K562 (cell line): Measurements from ENCODE around the gene PFKP. TPM values are rescaled to one million over a fixed set of nuclear protein-coding genes. Genes with fewer than 3 reads are reported as not detected.
A peak's percentile ranks its signal among the peaks of the same experiment; 100 is the strongest.

Source experiments
- ARNT ChIP-seq, 2 experiments: fragments of 450-650 bp; IDR thresholded peaks; 2 replicates each; pipeline ENCODE4 v1.6.1; 2016; ENCODE audit warnings: mild to moderate bottlenecking in 1 of 2
- BRF2 ChIP-seq: IDR thresholded peaks from 3 replicates; pipeline ENCODE4 v1.6.1; 2011; ENCODE audit warnings: borderline replicate concordance, mild to moderate bottlenecking; ENCODE audit not compliant: insufficient read length, insufficient read depth
- CBFB ChIP-seq: sonication (generic); formaldehyde crosslinking; IDR thresholded peaks from 2 replicates; pipeline ENCODE4 v1.4.0; 2020; ENCODE audit warnings: mild to moderate bottlenecking, missing genetic modification reagents
- GABPB1 ChIP-seq: sonication (generic); formaldehyde crosslinking; IDR thresholded peaks from 2 replicates; pipeline ENCODE4 v1.8.0; 2022; ENCODE audit warnings: mild to moderate bottlenecking, missing genetic modification reagents
- ILF3 ChIP-seq: fragments of 450-650 bp; IDR thresholded peaks from 2 replicates; pipeline ENCODE4 v1.6.1; 2018; ENCODE audit warnings: antibody characterized with exemption, mild to moderate bottlenecking, moderate library complexity, borderline replicate concordance
- MGA ChIP-seq: fragments of 450-650 bp; IDR thresholded peaks from 2 replicates; pipeline ENCODE4 v1.6.1; 2016; ENCODE audit warnings: mild to moderate bottlenecking, moderate library complexity
- NFIX ChIP-seq: fragments of 250-450 bp; sonication (Bioruptor Pico); IDR thresholded peaks from 2 replicates; pipeline ENCODE4 v1.4.0; 2020; ENCODE audit warnings: low read depth, mild to moderate bottlenecking, moderate library complexity
- POLR2G ChIP-seq: fragments of 200-400 bp; formaldehyde crosslinking; IDR thresholded peaks from 2 replicates; pipeline ENCODE4 v1.6.1; 2017; ENCODE audit warnings: low read depth, mild to moderate bottlenecking, antibody characterized with exemption, low read length, moderate library complexity
- SOX6 ChIP-seq: fragments of 450-650 bp; IDR thresholded peaks from 2 replicates; pipeline ENCODE4 v1.6.1; 2014; ENCODE audit warnings: mild to moderate bottlenecking
- STAG1 ChIP-seq: sonication (generic); formaldehyde crosslinking; IDR thresholded peaks from 2 replicates; pipeline ENCODE4 v1.5.0; 2020; ENCODE audit warnings: missing genetic modification reagents, borderline replicate concordance
- TGIF2 ChIP-seq: sonication (generic); formaldehyde crosslinking; IDR thresholded peaks from 2 replicates; pipeline ENCODE4 v1.8.1; 2022; ENCODE audit warnings: mild to moderate bottlenecking, missing genetic modification reagents, moderate library complexity
- WHSC1 ChIP-seq: IDR thresholded peaks from one replicate; pipeline ENCODE4 v1.6.1; 2012; ENCODE audit warnings: low read length, control low read depth, inconsistent platforms
- XRCC4 ChIP-seq: IDR thresholded peaks from one replicate; pipeline ENCODE4 v1.6.1; 2011; ENCODE audit not compliant: insufficient read depth, insufficient read length; ENCODE audit errors: extremely low read depth
- ZC3H11A ChIP-seq: IDR thresholded peaks from 2 replicates; pipeline ENCODE4 v1.6.1; 2012; ENCODE audit warnings: low read depth, low read length, improper control_type of control experiment
- ZNF354B ChIP-seq: fragments of 250-450 bp; sonication (Bioruptor Pico); IDR thresholded peaks from 2 replicates; pipeline ENCODE4 v1.4.0; 2020
- ZNF561 ChIP-seq: fragments of 450-650 bp; formaldehyde crosslinking; conservative IDR thresholded peaks from 2 replicates; pipeline ENCODE4 v1.4.0; 2020; ENCODE audit warnings: mild to moderate bottlenecking, moderate library complexity
- polyA plus RNA-seq, 8 experiments: library from polyadenylated mRNA; depleted of rRNA in 4 of 8; stranded (reverse) in 5 of 8; unstranded in 3 of 8; fragments of >200 nt; fragmentation: Nextera tagmentation in 2 of 8; fragmentation: Illumina TruSeq in 1 of 8; extraction: Ambion mirVana in 2 of 8; extraction: Trizol in 1 of 8; gene quantifications; 2 replicates each; pipeline versions ENCODE4 v1.2.1 to v1.2.3, GENCODE V29; 2011 to 2014; ENCODE audit warnings: inconsistent platforms in 1 of 8, missing spikeins in 1 of 8
- total RNA-seq, 7 experiments: library from RNA; depleted of rRNA in 6 of 7; stranded (reverse); fragments of >200 nt in 6 of 7; fragmentation: Illumina TruSeq in 2 of 7; extraction: Trizol in 2 of 7; gene quantifications; 2 replicates each; pipeline versions ENCODE4 v1.2.1 to v1.2.3, GENCODE V29; 2011 to 2021; ENCODE audit warnings: low replicate concordance in 1 of 7

Gene PFKP
- total and polyA plus RNA-seq, 9 of the 15 experiments (the other 6 are each of a cell fraction or from before 2014, with no cell fraction given) = 23.5 to 116 (median 62.1) TPM

- TF ChIP-seq MGA = peak; percentile 57; the same call in 1 of the 2 replicates
- TF ChIP-seq BRF2 = no peak
- TF ChIP-seq ZNF354B = no peak
- peak; percentile 63 to 94; a peak in 3 of 4 replicates for TF ChIP-seq ARNT (IDR thresholded peaks at IDR 0.05)
- TF ChIP-seq ZNF561 (CRISPR knock-in tag) = no peak
- TF ChIP-seq NFIX (CRISPR knock-in tag) = no peak
- no peak for TF ChIP-seq STAG1 (CRISPR knock-in tag)
- TF ChIP-seq CBFB (CRISPR knock-in tag) = no peak
- TF ChIP-seq SOX6 = 0 out of 2 replicates have a peak, but pooled peaks have one; percentile 47
- TF ChIP-seq TGIF2 (CRISPR knock-in tag) = no peak
- TF ChIP-seq POLR2G = peak; percentile 39; the same call in 1 of the 2 replicates
- no peak for TF ChIP-seq GABPB1 (CRISPR knock-in tag)
- no peak for TF ChIP-seq XRCC4
- no peak for TF ChIP-seq ZC3H11A
- no peak for TF ChIP-seq ILF3
- TF ChIP-seq WHSC1 = no peak
These were observed 28.2 kb downstream of the PFKP start (continued) for GRCh38 chr10:3095373-3096139.
